ENCODE measurements around the gene BRD7. TPM values are rescaled to one million over a fixed set of nuclear protein-coding genes. Genes with fewer than 3 reads are reported as not detected.

The BRD7 gene
- total RNA-seq, 1 donor from 2014 or later = 63.9 TPM

DNA sequence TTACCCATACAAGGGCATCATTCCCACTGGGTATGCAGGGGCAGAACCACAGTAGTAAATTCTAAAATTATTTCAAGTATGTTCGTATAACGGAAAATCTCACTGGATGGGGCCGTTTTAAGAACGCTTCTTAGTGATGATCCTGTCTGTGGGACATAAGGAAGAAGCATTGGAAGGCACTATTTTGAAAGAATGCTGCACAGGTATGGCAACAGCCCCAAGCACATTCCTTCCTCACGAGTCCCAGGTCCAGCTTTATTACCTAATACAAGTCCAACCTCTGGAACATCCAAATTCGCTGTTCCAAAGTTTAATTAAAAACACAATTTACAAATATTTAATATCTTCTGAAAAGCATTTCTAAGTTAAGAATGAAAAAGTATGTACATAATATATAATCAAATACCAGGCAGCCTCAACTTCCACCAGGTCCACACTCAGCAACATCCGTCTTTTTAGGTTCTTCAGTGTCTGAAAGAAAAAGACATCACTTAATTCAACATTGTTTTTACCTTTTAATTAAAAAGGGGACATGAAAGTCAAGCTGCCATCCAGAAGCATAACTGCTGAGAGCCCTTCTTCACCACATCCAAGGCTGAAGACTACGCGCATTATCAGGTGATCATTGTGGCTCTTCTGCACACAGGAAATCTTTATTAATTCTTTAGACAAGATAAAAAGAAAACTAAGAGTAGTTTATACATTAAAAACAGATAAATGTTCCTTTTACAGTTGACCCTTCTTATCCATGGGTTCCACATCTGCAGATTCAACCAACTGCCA is 49.8 kb downstream of the BRD7 start:
- no peak for ATAC-seq

DNA sequence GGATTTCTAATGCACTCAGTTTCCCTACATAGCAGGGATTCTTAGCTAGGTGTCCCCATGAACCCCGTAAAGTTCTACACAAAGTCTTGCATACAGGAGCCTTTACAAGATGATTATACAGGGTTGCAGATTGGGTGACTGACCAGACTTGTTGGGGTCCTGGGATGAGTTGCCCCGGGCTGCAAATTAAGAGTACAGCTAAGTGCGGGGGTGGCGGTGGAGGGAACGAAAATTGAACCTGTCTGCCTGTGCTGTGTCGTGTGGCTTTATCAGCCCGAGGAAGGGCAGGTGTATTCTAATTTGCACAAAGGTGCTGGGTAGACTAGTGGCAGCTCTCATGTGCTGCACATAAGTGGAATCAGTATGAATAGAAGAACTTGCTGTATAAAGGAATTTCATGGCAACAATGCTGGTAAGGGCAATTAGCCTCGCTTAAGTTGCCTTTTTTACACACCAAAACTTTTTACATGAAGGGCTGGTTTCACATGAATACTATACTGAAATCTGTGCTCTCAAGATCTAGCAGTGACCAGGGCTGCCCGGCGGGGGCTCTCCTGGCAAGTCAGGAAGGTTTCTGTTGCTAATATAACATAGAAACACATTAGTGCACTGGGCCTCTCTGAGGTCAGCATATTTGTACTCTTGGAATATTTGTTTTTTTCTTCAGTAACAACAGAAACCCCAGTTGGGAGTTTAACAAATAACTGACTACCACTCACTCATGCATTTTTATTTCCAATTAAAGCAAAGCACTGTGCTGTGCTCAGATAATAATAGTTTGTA is 51.7 kb downstream of the BRD7 start:
- ATAC-seq = no peak

DNA sequence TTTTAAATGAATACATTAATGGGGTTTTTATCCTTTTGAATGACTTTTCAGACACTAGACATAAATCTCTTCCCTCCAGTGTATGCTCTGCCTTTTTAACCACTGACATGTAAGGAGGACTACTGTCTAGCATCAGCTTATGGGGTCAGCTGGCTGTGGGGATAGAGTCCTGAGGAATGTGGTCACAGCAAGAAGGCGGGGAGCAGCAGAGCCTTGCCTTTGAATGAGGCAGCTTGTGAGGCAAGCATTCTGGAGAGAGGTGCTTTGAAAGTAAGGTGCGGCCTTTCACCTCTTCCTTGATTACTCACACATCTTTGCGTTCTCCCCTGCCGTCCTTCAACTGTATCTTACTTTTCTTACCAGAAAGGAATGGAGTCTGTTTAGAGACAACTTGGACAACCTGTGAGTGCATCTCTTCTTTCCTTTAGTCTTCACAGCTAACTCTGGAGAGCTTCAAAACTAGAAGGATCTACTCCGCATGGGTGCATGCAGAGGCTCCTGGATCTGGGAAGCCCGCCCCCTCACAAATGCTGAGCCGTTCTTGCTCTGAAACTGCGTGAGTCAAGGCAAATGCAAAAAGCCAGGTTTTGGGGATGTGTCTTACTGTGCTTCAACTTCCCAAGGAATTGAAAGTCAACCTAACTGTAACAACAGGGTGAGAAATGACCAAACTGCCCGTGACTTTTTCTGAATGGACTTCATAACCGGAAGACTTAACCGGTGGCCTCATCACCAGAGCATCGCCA is 52.5 kb downstream of the BRD7 start:
- peak; percentile 41 for ATAC-seq

DNA sequence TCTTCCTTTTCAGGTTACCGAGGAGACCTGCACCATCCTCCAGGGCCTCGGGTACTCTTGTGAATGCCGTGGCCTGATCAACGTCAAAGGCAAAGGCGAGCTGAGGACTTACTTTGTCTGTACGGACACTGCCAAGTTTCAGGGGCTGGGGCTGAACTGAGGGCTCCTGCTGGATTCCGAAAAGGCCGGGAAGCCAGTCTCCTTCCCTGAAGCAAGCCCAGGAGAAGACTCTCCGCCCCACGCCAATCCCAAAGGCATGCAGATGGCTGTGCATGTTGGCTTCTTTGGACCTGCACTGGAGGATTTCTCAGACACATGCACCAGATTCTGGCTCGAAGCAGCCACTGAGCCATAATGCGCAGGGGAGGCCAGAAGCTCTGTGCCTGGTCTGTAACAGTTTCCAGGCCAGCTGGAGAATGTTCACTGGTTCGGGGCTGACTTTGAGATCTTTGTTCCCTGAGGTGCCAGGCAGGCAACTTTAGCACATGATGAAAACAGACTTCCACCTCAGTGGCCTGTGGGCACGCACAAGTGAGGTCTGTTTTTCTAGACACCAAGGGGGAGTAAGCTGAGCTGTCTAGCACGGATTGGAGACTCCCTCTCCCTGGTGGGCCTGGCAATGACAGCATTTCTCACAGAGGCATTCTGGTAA is 53.3 kb downstream of the BRD7 start:
- no peak for ATAC-seq

- ATAC-seq = no peak
These were observed 54.1 kb downstream of the BRD7 start for GRCh38 chr16:50314665-50315064.

- peak; percentile 30 for ATAC-seq
These were observed 55.0 kb downstream of the BRD7 start for GRCh38 chr16:50313596-50314478.

GRCh38 chr16:50311891-50312501 is 56.8 kb downstream of the BRD7 start:
- no peak for ATAC-seq

- ATAC-seq = no peak
These were observed 57.7 kb downstream of the BRD7 start for GRCh38 chr16:50311134-50311528.

DNA sequence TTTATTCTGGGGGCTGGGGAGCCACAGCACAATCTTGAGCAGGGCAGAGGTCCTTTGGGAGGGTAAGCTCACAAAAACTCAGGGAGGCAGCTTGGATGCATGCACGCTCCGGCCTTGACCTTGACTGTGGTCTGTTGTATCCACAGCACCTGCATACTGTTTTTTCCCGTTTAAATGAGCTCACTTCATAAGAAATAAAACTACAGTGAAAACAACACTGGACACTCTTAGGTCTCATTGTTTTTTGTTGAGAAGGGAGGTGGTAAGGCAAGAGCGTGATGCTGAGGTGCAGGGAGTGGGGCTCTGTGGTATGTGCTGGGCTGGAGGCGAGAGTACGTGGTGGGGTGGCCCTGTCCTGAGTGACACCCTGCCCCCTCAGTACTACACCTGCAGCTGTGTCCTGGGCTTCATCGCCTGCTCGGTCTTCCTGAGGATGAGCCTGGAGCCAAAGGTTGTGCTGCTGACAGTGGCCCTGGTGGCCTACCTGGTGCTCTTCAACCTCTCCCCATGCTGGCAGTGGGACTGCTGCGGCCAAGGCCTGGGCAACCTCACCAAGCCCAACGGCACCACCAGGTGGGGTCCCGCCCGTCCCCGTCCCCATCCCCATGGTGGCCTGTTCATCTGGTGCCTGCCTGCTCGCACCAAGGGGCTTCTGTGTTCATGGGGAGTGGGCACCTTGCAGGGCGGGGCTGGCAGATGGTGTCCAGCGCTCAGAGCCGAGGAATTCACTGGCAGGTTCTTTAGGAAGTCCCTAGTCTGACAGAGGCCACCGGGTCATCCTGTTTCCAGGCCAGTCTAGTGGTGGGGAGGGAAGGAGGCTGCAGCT is 58.3 kb downstream of the BRD7 start:
- peak; percentile 1 for ATAC-seq

DNA sequence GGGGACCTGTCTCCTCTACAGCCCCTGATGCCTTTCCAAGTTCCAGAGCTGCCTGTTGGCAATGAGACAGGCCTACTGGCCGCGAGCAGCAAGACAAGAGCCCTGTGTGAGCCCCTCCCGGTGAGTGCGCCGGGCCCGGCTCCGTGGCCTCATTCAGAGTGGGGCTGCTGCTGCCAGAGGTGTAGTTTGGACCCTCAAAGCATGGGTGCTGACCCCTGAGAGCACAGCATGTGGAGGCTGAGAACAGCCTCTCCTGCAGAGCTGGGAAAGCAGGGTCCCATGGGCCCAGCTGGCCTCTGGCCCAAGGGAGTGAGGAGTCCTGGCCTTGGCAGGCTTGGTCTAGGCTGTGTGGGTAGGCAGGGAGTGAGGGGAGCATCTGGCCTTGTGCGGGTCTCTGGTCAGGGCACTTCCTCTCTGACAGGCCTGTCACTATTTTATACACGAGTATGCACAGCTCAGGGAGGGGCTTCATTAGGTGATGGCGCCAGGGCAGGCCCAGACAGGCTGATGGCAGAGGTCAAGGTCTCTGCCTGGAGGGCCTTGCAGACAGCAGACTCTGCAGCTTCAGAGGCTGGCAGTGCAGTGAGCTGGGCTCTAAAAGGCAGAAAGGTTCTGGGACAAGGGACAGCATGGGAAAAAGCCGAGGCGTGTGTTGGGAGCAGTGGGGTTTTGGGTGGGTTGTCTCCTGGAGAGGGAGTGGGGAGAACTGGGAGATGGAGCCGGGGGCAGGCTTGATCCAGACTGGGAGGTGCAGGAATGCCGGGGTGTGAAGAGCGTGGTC is 59.1 kb downstream of the BRD7 start:
- ATAC-seq = peak; percentile 38

GRCh38 chr16:50309156-50309526 is 59.6 kb downstream of the BRD7 start:
- ATAC-seq = no peak

DNA sequence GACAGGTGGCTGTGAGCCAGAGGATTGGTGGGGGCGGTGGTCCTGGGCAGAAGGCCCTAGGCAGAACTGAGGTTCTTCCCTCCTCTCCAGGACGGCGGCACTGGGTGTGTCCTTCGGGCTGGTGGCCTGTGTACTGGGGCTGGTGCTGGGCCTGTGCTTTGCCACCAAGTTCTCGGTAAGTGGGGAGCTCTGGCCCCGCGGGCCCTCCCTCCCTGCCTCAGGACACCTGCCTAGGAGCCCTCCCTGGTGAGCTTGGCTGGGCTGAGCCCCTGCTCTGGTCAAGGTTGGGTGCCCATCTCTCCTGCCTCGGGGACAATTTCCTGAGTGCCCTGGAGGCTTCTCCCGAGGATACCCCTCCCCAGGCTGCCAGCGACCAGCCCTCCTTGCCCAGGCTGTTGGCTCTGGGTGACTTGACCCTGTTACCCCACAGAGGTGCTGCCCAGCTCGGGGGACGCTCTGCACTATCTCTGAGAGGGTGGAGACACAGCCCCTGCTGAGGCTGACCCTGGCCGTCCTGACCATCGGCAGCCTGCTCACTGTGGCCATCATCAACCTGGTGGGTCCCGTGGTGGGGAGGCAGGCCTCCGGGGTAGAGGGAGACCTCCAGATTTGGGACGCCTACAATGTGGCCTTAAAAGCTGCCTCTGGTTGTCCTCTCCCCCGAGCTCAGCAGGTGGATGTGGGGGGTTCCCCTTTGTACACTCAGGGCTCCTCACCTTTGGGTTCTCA is 60.4 kb downstream of the BRD7 start:
- no peak for ATAC-seq

GRCh38 chr16:50306287-50306686 is 62.5 kb downstream of the BRD7 start:
- ATAC-seq = no peak

DNA sequence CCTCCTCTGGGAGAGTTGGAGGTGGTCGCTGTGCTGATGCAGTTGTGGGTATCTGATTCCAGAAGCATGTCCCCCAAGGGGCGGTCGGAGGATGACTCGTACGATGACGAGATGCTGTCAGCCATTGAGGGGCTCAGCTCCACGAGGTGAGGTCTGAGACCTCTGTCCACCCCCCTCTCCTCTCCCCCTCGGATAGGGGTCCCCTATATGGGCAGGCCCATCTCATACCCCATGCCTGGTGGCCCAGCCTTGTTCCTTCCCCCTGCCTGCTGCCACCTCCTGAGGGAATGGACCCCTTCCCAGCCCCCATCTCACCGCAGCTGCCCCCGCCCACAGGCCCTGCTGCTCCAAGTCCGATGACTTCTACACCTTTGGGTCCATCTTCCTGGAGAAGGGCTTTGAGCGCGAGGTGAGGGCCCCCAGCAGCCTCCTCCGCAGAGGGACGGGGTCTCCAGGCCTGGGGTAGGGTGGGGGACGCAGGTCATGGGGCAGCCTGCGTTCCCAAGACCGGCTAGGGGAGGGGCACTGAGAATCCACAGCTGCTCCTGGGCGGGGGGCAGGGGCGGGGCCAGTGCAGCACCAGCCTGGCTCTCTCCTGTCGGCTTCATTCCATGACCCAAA is 63.2 kb downstream of the BRD7 start:
- no peak for ATAC-seq

DNA sequence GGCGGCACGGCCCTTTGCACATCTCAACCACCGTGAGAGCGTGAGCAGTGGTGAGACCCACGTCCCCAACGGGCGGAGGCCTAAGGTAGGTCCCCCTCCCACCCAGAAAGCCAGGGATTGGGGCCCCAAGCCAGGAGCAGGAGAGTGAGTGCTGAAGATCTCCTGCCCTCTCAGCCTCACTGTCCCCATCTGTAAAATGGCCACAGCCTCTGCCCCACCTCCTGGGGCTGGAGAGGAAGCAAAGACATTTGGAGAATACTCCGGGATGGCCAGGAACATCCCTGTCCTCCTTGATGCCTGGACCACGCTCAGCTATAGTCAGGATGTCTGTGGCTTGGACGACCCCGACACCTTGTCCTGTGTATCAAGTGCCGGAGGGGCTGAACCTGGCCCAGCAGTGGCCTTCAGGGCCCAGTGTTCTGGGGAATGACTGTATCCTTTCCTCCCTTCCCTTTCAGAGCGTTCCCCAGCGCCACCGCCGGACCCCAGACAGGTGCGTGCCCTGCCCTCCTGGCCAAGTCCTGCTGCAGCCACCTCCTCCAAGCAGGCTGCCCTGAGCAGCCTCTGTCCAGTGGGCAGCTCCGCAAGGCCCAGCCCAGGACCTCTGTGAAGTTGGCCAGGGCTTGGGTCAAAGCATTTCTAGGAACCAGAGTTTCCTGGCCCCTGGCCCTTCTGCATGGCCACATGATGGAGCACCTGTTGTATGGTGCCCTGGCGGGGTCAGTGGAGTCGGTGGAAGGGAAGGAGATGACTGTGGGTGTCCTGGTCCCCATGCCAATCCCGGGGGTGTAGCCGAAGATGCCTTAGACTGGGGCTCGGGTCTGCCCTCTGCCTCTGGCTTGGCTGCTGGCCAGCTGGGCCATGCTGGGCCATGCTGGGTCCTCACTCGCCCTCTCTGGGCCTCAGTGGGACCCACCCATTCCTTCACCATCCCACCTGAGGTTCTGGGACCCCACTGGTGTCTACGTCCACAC is 64.0 kb downstream of the BRD7 start:
- ATAC-seq = no peak

DNA sequence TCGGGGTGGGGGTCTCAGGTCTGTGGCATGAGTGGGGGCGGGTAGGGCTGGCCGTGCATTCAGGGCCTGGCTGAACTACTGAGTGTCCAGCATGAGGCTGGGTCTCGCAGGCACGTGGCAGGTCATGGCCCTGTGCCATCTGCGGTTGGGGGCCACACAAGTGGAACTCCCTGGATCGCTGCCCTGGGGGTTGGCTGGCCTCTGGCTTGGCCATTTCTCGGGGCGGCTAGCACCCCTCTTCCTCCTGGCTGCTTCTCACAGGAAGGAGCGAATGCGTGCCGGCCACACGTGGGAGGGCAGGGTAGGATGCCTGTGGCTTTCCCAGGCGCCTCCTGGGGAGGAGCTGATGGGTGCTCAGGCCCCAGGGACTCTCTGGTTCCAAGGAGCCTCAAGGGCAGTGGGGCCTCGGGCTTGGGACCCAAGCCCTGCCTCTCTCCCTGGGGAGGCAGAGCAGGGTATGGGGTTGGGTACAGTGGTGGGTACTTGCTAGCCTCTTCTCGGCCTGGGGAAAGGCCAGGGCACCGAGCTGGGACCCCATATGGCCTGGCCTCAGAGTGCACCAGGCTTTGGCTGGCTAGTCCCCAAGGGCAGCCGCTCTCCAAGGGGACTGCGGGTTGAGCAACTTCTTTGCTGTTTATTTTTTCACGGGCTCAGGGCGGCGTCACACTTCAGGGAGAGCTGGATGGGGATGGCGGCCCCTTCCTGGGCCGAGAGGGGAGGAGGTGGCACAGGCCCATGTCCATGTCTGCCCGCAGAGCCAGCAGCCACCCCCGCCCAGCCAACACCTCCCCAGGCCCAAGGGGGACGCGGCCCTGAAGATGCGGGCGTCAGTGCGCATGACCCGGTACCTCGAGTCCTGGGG is 65.0 kb downstream of the BRD7 start:
- no peak for ATAC-seq

Measured in esophagus mucosa (tissue), 1 donor.